GM18505 (cell line): Measurements from ENCODE around the gene PARD6A.

Source experiments
- ATAC-seq: cut with Tn5 transposase; IDR thresholded peaks from one replicate; pipeline ENCODE4 v1.9.1; 2021; ENCODE audit not compliant: unreplicated experiment
- POLR2A ChIP-seq: IDR thresholded peaks from 4 replicates; pipeline ENCODE4 v1.6.1; 2011; ENCODE audit warnings: borderline replicate concordance; ENCODE audit not compliant: insufficient read depth, insufficient read length; ENCODE audit errors: extremely low read depth

PARD6A gene

GRCh38 chr16:67666032-67666551 is 5.3 kb downstream of the PARD6A start:
- TF ChIP-seq POLR2A: no peak
- no peak for ATAC-seq

GRCh38 chr16:67666559-67667452 is 6.0 kb downstream of the PARD6A start, which contains the start of the genes C16orf86 and ENKD1:
Gene C16orf86, plus strand, starts transcription at chr16:67666814. Its CDS starts 157 bp downstream, at chr16:67666971.
Gene ENKD1, minus strand, starts transcription at chr16:67666750. Its CDS starts 308 bp downstream, at chr16:67666442.
- TF ChIP-seq POLR2A: peak; percentile 15
- peak; percentile 50 for ATAC-seq

GRCh38 chr16:67667453-67667816 is 6.7 kb downstream of the PARD6A start:
- TF ChIP-seq POLR2A: no peak
- ATAC-seq: no peak

GRCh38 chr16:67667817-67668494 is 7.2 kb downstream of the PARD6A start:
- peak; percentile 63 for ATAC-seq
- peak; percentile 42 for TF ChIP-seq POLR2A

- TF ChIP-seq POLR2A: no peak
- no peak for ATAC-seq
Observed at GRCh38 chr16:67668495-67669157, 7.9 kb downstream of the PARD6A start.

- no peak for TF ChIP-seq POLR2A
- no peak for ATAC-seq
Observed at GRCh38 chr16:67669499-67670101, 8.8 kb downstream of the PARD6A start.

GRCh38 chr16:67672306-67672705 is 11.5 kb downstream of the PARD6A start:
- TF ChIP-seq POLR2A: no peak
- no peak for ATAC-seq

- no peak for TF ChIP-seq POLR2A
- ATAC-seq: no peak
Observed at GRCh38 chr16:67672739-67673662, 12.2 kb downstream of the PARD6A start.

GRCh38 chr16:67673712-67674580 is 13.2 kb downstream of the PARD6A start:
- no peak for TF ChIP-seq POLR2A
- no peak for ATAC-seq

- no peak for ATAC-seq
- TF ChIP-seq POLR2A: no peak
Observed at GRCh38 chr16:67674851-67675578, 14.3 kb downstream of the PARD6A start.
